ENCODE data around the gene ADGRL3.

ADGRL3 gene

GRCh38 chr4:61200187-61200915, at the start of gene ADGRL3:
TSS of gene ADGRL3 (plus strand) at chr4:61200326.
- DNase-seq (ENCODE audit: low spot score), result peak; percentile 43

GRCh38 chr4:61152433-61152832, 47.7 kb upstream of the ADGRL3 start:
- no peak for DNase-seq (ENCODE audit: low spot score)

- DNase-seq (ENCODE audit: low spot score), result no peak
Observed at GRCh38 chr4:61160478-61160877, 39.6 kb upstream of the ADGRL3 start.

DNA sequence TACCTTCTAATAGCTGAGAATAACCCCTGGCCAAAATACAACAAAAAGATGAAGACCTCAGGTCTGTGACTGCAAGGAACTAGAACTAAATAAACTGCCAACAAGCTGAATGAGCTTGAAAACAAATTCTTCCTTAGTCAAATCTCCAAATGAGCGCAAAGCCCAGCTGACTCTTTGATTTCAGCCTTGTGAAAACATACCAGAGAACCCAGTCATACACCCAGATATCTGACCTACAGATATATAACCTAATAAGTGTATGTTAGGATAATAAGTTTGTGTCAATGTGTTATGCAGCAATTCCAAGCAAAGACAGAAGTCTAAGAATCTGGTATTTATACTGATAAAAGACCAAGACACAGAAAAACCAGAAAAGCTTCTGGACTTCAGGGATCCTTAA, 38.0 kb upstream of the ADGRL3 start:
- DNase-seq (ENCODE audit: low spot score), result no peak

- DNase-seq (ENCODE audit: low spot score), result no peak
Observed at GRCh38 chr4:61173799-61174198, 26.3 kb upstream of the ADGRL3 start.

GRCh38 chr4:61175495-61175894, 24.6 kb upstream of the ADGRL3 start:
- no peak for DNase-seq (ENCODE audit: low spot score)

GRCh38 chr4:61177367-61177766, 22.8 kb upstream of the ADGRL3 start:
- DNase-seq (ENCODE audit: low spot score), result no peak

GRCh38 chr4:61180405-61180804, 19.7 kb upstream of the ADGRL3 start:
- no peak for DNase-seq (ENCODE audit: low spot score)

DNA sequence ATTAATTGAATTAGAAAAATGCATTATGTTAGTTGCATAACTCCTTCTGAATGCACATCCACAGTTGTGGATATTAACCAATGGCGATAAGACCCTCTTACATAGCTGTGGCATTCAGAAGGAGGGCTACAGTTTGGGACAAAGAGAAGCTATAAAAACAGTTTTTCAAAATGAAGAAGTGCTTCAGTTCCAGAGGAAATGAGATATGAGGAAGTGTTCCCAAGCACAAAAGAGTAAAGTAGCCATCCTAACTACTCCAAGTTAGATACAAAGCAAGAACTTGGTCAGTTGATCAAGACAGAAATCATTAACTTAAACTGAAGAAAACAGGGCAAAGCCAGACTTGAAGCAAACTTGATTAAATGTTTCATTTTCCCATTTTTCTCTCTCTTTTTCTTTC, 17.2 kb upstream of the ADGRL3 start:
- DNase-seq (ENCODE audit: low spot score), result no peak

GRCh38 chr4:61185288-61185687, 14.8 kb upstream of the ADGRL3 start:
- no peak for DNase-seq (ENCODE audit: low spot score)

- no peak for DNase-seq (ENCODE audit: low spot score)
Observed at GRCh38 chr4:61192392-61192791, 7.7 kb upstream of the ADGRL3 start.

GRCh38 chr4:61193863-61194262, 6.3 kb upstream of the ADGRL3 start:
- no peak for DNase-seq (ENCODE audit: low spot score)

DNA sequence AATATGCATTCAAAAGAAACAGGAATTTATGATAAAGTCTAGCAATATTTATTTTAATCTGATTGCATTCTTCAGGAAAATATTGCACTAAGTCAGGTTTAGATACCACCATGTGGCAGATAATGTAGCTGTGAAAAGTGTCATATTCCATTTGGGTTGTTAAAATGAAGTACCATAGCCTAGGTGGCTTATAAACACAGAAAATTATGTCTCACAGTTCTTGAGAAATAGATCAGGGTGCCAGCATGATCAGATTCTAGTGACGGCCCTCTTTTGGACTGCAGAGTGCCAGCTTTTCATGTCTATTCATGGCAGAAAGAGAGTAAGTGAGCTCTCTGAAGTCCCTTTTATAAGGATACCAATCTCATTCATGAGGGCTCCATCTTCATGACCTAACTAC, 5.6 kb upstream of the ADGRL3 start:
- DNase-seq (ENCODE audit: low spot score), result no peak

GRCh38 chr4:61195101-61195500, 5.0 kb upstream of the ADGRL3 start:
- no peak for DNase-seq (ENCODE audit: low spot score)

DNA sequence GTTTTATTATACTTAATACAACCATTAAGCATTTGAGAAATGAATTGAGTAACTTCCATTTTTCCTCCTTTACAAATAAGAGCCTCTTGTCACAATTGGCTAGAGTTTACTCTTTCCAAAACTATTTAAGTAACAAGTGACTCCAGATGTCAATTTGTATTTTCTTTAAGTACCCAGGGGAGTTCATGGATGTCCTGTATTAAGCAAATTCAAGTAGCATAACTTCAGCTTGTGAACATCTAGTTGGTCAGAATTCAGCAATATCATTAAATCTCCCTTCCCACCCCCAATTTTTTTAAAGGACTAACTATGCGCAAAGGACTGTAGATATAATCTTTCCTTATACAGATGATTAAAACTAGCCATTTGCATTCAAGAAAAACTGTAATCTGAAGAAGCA, 1.4 kb upstream of the ADGRL3 start:
- DNase-seq (ENCODE audit: low spot score), result no peak

DNA sequence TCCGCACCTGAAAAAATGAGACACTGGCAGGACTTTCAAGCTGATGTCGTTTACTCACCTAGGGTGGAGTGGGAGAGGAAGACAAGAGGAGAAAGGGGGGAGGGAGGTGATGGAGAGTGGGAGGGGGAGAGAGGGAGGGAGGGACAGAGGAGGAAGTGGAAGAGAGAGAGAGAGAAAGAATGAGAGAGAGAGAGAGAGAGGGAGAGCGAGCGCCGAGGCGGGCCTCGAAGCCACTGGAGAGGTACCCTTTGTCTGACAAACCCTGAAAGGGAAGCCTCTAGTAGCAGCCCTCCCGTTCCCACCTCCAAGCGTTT, 296 bp upstream of the ADGRL3 start:
- no peak for DNase-seq (ENCODE audit: low spot score)

DNA sequence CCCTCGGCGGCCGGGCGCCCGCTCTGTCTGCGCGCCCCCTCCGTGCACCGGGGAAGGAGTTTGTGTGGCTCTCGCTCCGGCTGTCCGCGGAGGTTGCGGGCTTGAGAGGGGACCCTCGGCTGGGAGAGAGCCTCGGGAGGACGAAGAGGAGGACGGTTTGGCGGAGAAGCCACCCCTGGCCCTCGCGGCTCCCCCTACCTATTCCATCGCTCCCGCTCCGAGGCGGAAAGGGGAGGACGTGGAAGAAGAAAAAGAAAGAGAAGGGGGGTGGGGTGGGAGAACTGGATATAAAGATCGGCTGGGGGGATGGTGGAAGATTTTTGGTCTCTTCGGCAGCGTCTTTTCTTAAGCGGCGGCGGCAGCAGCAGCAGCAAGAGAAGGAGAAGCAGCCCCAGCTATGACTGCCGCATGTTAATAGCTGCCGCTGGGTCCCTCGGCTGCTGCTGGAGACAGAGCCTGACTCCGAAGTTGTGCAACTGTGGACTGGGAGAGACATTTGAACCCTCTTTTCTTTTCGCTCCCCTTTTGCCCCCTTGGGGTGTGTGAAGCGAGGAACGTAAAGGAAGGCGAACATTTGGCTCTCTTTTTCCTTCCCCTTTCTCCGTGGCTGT, 895 bp downstream of the ADGRL3 start:
- peak; percentile 37 for DNase-seq (ENCODE audit: low spot score)

GRCh38 chr4:61201561-61201960, 1.4 kb downstream of the ADGRL3 start:
- DNase-seq (ENCODE audit: low spot score), result peak; percentile 11

GRCh38 chr4:61201961-61202637, 2.0 kb downstream of the ADGRL3 start:
- DNase-seq (ENCODE audit: low spot score), result peak; percentile 18

DNA sequence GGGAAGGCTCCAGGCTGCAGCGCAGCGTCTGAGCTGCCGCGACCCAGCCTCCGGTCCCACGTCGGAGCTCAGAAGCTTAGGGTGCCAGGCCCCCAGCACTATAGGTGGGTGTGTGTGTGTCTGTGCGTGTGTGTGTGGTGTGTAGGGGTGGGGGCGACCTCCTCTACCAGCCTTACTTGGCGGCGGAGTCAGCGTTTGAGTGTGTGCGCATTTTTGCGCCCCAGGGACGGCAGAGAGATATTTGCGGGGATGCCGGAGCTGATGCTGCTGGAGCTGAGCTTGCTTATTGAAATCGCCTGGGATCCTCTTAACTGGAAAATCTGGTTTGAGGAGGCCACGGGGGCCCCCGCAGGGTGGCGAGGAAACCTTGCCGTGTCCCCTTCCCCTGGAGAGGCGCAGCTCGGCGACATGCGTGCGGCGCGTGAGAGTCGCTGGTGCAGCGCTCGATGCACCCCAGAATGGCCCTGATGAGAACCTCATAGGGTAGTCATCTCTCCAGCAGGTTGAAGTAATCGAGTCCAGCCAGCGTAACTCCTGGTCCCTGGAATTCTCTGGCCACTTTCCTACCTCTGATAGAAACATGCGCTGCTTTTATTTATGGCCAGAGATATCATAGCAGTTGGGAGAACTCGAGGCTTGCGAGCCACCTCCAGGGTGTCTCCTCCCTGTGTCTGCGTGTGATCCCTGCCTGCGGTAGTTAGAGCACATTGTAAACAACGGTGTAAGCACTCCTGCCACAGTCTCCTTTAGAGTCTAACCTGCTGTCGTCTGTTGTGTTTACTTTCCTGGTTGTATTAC, 2.7 kb downstream of the ADGRL3 start:
- peak; percentile 9 for DNase-seq (ENCODE audit: low spot score)

DNA sequence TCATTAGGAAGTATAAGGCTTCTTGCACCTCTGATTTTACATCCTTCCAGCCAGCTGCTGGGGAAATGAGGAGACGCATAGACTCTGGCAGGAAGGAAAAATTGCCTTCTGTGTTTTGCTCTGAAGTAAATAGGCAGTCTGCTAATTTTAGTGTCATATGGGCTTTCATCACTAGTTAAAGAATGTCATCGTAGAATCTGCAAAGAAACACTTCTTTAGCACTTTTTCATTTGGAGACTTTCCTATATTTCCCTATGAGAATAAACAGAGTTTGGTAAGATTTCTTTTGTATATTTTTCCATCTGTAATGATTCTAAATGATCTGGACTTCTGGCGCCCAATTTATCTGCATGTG, 3.3 kb downstream of the ADGRL3 start:
- no peak for DNase-seq (ENCODE audit: low spot score)

DNA sequence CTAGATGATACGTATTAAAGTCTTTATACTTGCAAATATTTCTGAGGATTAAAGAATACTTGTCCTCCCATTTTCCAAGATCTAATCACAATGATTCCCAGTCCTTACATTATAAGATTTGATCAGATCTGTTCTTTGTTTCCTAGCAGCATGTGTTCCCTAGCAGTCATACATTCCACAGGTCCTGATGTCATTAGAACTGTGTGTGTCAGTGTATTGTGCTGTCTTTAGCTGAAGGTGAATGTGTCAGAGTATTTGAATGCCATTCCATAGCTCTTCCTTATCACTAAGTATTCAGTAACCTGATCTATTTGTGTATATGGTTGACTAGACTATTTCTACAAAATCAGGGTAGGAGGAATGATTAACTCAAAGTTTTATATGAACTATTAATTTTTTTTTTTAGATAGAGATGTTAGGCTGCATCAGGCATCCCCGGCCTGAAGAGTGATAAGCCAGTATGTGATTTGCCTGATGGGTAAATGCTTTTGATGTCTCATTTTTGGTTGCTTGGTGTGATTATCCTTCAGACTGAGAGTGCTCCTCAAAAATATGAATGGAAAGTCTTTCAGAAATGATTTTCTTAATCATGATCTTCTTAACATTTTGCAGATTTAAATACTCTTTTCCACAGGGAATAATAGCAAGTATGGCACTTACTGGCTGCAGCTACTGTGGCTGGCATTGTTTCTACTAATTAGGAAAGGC, 4.4 kb downstream of the ADGRL3 start:
- DNase-seq (ENCODE audit: low spot score), result peak; percentile 6
